ENCODE results near the gene MYH11.

DNA sequence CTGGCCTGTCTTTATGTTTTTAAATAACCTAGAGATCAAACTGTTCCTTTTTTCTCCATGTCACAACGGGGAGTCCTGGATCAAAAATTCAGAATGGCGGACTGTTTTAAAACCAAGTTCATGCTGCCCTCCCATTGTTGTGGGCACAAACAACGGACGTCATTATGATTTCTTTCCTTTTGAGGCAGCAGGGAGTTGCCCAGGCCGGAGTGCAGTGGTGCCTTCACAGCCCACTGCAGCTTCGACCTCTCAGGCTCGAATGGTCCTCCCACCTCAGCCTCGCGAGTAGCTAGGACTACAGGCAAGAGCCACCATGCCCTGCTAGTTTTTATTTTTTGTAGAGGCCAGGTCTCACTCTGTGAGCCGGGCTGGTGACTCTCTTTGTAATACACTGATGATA lies 180.3 kb downstream of the MYH11 start:
- TF ChIP-seq CTCF (conservative IDR thresholded peaks at IDR 0.05; ENCODE audit: low read depth in 2 of 2): no peak
- no peak for TF ChIP-seq POLR2AphosphoS5 (IDR thresholded peaks at IDR 0.05; ENCODE audit: low read depth)
- TF ChIP-seq EZH2 (IDR thresholded peaks at IDR 0.05; ENCODE audit: low read depth, unreplicated experiment): no peak
- TF ChIP-seq REST (IDR thresholded peaks at IDR 0.05; ENCODE audit: unreplicated experiment): no peak
- TF ChIP-seq CREB1 (CRISPR knock-in tag; IDR thresholded peaks at IDR 0.05; ENCODE audit: low read depth): no peak
- no peak for TF ChIP-seq EZH2phosphoT487 (IDR thresholded peaks at IDR 0.05; ENCODE audit: unreplicated experiment)
- no peak for TF ChIP-seq ZNF331 (CRISPR knock-in tag; IDR thresholded peaks at IDR 0.05; ENCODE audit: low read depth)
- no peak for TF ChIP-seq JUNB (IDR thresholded peaks at IDR 0.05; ENCODE audit: unreplicated experiment)
- TF ChIP-seq STAT1 (IDR thresholded peaks at IDR 0.05; ENCODE audit: unreplicated experiment): no peak
- no peak for TF ChIP-seq ETS1 (IDR thresholded peaks at IDR 0.05)
- no peak for TF ChIP-seq ZNF114 (CRISPR knock-in tag; IDR thresholded peaks at IDR 0.05)
- TF ChIP-seq NANOG (IDR thresholded peaks at IDR 0.05; ENCODE audit: borderline replicate concordance): no peak
